Coronary artery (tissue), 2 donors: Measurements from ENCODE around the gene CELF2.

Source experiments
- DNase-seq: peaks from one replicate; pipeline ENCODE4 v3.0.0-alpha.2; 2017; ENCODE audit warnings: low spot score
- H3K27ac ChIP-seq, 2 donors: fragments of 200-600 bp; sonication (generic); one replicate each; pipeline ENCODE4 v1.5.1; 2016 to 2019
- H3K4me3 ChIP-seq: fragments of 200-600 bp; sonication (generic); 2 replicates; pipeline ENCODE4 v1.5.1; 2016; ENCODE audit warnings: mild to moderate bottlenecking, moderate library complexity
- CTCF ChIP-seq: fragments of 200-600 bp; sonication (generic); IDR thresholded peaks from one replicate; pipeline ENCODE4 v1.5.1; 2019; ENCODE audit warnings: antibody characterized with exemption

CELF2 gene

DNA sequence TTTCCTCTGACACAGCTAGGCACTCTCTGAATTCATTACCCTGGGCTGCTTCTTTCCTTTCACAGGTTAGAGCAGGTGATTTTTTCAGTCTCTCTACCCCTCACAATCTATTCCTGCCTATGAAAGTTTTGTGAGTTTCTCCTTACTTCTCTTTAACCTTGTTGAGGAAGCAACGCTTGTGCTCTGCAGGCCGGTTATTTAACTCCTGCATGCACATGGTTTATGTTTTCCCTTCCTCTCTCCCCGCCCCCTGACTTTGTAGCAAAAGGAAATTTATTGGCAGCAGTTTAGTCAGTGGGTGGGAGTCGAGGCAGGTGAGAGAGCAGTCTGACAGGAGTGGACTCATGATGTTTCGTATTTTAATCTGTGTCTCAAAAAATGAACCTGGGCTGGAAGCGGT, 91.9 kb downstream of the CELF2 start:
- no peak for TF ChIP-seq CTCF
- Histone ChIP-seq H3K4me3 (no peak overlapping the region), H3K27ac (no peak overlapping the region)
- no peak for DNase-seq

DNA sequence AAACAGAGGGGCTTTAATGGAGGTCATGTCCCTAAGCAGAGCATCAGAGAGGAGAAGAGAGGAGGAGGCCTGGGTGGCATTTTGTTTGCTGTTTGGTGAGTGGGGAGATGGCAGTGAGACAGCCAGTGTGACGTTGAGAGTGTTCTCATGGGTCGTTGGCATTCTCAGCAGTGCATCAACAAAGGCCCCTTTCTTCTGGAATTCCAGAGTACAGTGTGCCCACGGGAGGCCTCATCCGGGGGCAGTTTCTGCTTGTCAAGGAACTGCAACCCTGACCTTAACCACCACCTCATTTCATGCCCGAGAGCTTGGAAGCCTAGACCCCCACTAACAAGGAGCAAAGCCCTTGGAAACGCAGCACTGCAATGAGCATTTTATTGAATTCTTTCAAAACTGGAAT, 92.9 kb downstream of the CELF2 start:
- DNase-seq, result no peak
- H3K4me3 ChIP-seq, result no peak overlapping the region
- peak overlapping the region in 1 of 2 donors; percentile 28 for H3K27ac ChIP-seq
- no peak for TF ChIP-seq CTCF

DNA sequence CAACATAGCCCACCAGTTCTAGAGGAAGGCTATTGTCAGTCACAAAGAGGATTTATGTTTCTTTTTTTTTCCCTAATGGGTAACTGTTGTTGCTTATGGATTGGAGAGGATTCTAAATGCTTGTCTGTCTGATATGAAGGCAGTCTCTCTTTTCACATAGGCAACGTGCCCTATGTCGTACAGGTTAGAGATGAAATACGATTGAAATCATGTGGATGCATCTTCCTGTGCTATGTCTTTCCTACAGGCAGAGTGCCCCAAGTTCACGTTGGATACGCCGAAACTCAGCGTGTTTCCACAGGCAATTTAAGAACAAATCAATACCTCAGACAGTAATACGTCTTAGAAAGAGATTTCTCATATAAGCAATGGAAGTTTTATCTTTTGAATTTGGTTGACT, 93.8 kb downstream of the CELF2 start:
- Histone ChIP-seq H3K4me3 (no peak overlapping the region), H3K27ac (no peak overlapping the region)
- no peak for DNase-seq
- no peak for TF ChIP-seq CTCF

DNA sequence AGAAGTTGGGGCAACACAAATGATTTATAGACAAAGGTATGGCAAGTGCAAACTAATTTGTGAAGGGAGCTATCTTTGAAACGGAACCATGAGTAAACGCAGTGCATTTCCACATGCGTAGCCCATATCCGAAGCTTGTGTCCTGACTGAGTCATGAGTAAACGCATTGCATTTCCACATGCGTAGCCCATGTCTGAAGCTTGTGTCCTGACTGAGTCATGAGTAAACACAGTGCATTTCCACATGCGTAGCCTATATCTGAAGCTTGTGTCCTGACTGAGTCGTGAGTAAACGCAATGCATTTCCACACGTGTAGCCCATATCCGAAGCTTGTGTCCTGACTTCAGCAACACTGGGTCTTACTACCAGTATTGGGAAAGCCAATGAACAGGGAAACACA, 95.0 kb downstream of the CELF2 start:
- Histone ChIP-seq H3K27ac (no peak overlapping the region), H3K4me3 (no peak overlapping the region)
- no peak for DNase-seq
- TF ChIP-seq CTCF, result no peak

GRCh38 chr10:11113156-11113555, 95.5 kb downstream of the CELF2 start:
- H3K4me3 ChIP-seq, result no peak overlapping the region
- no peak overlapping the region for H3K27ac ChIP-seq
- no peak for DNase-seq
- no peak for TF ChIP-seq CTCF

DNA sequence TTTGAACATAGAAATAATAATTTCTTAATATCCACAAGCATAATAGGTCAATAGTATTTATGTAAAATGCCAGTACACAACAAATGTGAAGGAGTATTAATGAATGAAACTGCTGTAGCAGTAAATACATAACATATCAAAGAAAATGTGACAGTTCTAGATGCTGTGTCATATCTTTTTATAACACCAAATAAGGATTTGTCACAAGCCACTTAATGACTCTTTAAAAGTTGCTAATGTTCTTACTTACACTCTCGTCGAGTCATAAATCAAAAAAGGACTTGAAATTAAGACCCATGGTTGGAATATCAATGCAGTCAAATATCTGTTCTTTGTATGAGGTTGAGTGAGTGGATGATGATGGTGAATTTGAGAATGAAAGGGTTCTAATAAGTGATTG, 96.6 kb downstream of the CELF2 start:
- H3K27ac ChIP-seq, result no peak overlapping the region
- H3K4me3 ChIP-seq, result no peak overlapping the region
- DNase-seq, result no peak
- TF ChIP-seq CTCF, result no peak

DNA sequence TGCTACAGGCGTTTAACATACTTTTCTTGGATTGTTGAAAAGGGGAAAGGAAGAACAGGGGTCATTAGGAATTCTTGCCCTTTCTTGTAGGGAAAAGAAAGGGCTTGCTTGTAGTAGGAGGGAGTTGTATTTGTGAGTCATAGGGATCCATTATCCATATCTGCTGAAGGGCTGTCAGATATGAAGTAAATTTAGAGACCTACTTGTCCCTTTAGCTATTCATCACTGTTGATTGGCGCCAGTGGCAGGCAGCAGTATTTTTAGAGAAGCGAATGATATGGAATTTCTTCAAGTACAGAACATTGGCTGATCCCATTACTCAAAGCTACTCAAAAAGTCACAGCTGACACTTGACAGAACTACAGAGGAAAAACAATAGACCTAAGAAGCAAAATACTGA, 97.7 kb downstream of the CELF2 start:
- no peak for TF ChIP-seq CTCF
- Histone ChIP-seq H3K27ac (no peak overlapping the region), H3K4me3 (no peak overlapping the region)
- no peak for DNase-seq
